ENCODE data around the gene PDGFRB.
A peak's percentile ranks its signal among the peaks of the same experiment; 100 is the strongest.

The PDGFRB gene

GRCh38 chr5:150117945-150118560 lies 37.6 kb downstream of the PDGFRB start:
- no peak overlapping the region for H3K4me3 ChIP-seq (ENCODE audit: low read depth, low read length)
- DNase-seq (ENCODE audit: low read depth): peak; percentile 1
- TF ChIP-seq CTCF (conservative IDR thresholded peaks at IDR 0.05; ENCODE audit: low read depth, low read length): no peak

GRCh38 chr5:150116667-150117400 lies 38.8 kb downstream of the PDGFRB start:
- no peak for TF ChIP-seq CTCF (conservative IDR thresholded peaks at IDR 0.05; ENCODE audit: low read depth, low read length)
- no peak for DNase-seq (ENCODE audit: low read depth)

GRCh38 chr5:150114773-150115408 lies 40.8 kb downstream of the PDGFRB start:
- TF ChIP-seq CTCF (conservative IDR thresholded peaks at IDR 0.05; ENCODE audit: low read depth, low read length): no peak

More at GRCh38 chr5:150116667-150117400, 38.8 kb downstream of the PDGFRB start:
- H3K4me3 ChIP-seq (ENCODE audit: low read depth, low read length): no peak overlapping the region

GRCh38 chr5:150114102-150114641 lies 41.5 kb downstream of the PDGFRB start:
- no peak for DNase-seq (ENCODE audit: low read depth)
- no peak overlapping the region for H3K4me3 ChIP-seq (ENCODE audit: low read depth, low read length)
- TF ChIP-seq CTCF (conservative IDR thresholded peaks at IDR 0.05; ENCODE audit: low read depth, low read length): no peak

More at GRCh38 chr5:150114773-150115408, 40.8 kb downstream of the PDGFRB start:
- no peak for DNase-seq (ENCODE audit: low read depth)
- no peak overlapping the region for H3K4me3 ChIP-seq (ENCODE audit: low read depth, low read length)

- TF ChIP-seq CTCF (conservative IDR thresholded peaks at IDR 0.05; ENCODE audit: low read depth, low read length): no peak
- DNase-seq (ENCODE audit: low read depth): no peak
- H3K4me3 ChIP-seq (ENCODE audit: low read depth, low read length): no peak overlapping the region
Observed at GRCh38 chr5:150113047-150113744, 42.4 kb downstream of the PDGFRB start.

- TF ChIP-seq CTCF (conservative IDR thresholded peaks at IDR 0.05; ENCODE audit: low read depth, low read length): no peak
- H3K4me3 ChIP-seq (ENCODE audit: low read depth, low read length): no peak overlapping the region
- DNase-seq (ENCODE audit: low read depth): peak; percentile 81
Observed at GRCh38 chr5:150112201-150113046, 43.2 kb downstream of the PDGFRB start.
